Measurements from ENCODE around the gene BOLL.
"Not testable (repeated sequence)": the region's sequence is repeated elsewhere in the genome, so short reads cannot be mapped to it uniquely, and the experiment has no call there.

Gene BOLL

GRCh38 chr2:197705912-197706838 lies 78.9 kb downstream of the BOLL start:
- DNase-seq: peak; percentile 16 to 44

GRCh38 chr2:197705121-197705911 lies 79.8 kb downstream of the BOLL start, which contains the start of gene MARS2:
Gene MARS2, plus strand, starts transcription at chr2:197705369. Its CDS starts 37 bp downstream, at chr2:197705406.
- DNase-seq: peak; percentile 95 to 97

GRCh38 chr2:197704434-197705120 lies 80.5 kb downstream of the BOLL start:
- no peak for DNase-seq

- no peak for DNase-seq
Observed at GRCh38 chr2:197700960-197701359, 84.2 kb downstream of the BOLL start.

GRCh38 chr2:197699724-197700123 lies 85.4 kb downstream of the BOLL start:
- not testable (repeated sequence) for DNase-seq

GRCh38 chr2:197696571-197696970 lies 88.5 kb downstream of the BOLL start:
- DNase-seq: not testable (repeated sequence)

GRCh38 chr2:197695971-197696370 lies 89.1 kb downstream of the BOLL start:
- not testable (repeated sequence) for DNase-seq

GRCh38 chr2:197695206-197695605 lies 89.9 kb downstream of the BOLL start:
- not testable (repeated sequence) for DNase-seq

- no peak for DNase-seq
Observed at GRCh38 chr2:197677483-197677882, 107.6 kb downstream of the BOLL start.

GRCh38 chr2:197677056-197677455 lies 108.1 kb downstream of the BOLL start:
- no peak for DNase-seq

All from inflammatory macrophage (primary cell).